Measurements from ENCODE around the gene KCNQ4. TPM values are rescaled to one million over a fixed set of nuclear protein-coding genes. Genes with fewer than 3 reads are reported as not detected.

The KCNQ4 gene
- total RNA-seq, 1 experiment from 2014 or later: not detected

- ChIA-PET POLR2A (no interaction called here), CTCF (interaction anchor here (1.2 to 19.7 kb wide), 2 partner anchors 91 to 101 kb away, joined by 3 to 609 read pairs; no protein-coding TSS in a partner anchor)
- intact Hi-C loops (cut with micrococcal nuclease): no loop called here
- Mint-ChIP-seq H3K9me3 (ENCODE audit: unreplicated experiment) (no peaks in the 10 kb centered on the region), H3K4me3 (ENCODE audit: unreplicated experiment) (no peak overlapping the region), H3K36me3 (ENCODE audit: insufficient read depth, unreplicated experiment) (peaks cover 4% of the 10 kb centered on the region), H3K4me1 (ENCODE audit: insufficient read depth, unreplicated experiment) (peaks cover 17% of the 10 kb centered on the region), H3K27me3 (ENCODE audit: insufficient read depth, unreplicated experiment) (no peaks in the 10 kb centered on the region), H3K27ac (ENCODE audit: low read depth, unreplicated experiment) (no peak overlapping the region)
- BruUV-seq (replicated peaks): no TSS peak
- DNase-seq (ENCODE audit: unreplicated experiment): no peak
- TF ChIP-seq, protein P1, sequence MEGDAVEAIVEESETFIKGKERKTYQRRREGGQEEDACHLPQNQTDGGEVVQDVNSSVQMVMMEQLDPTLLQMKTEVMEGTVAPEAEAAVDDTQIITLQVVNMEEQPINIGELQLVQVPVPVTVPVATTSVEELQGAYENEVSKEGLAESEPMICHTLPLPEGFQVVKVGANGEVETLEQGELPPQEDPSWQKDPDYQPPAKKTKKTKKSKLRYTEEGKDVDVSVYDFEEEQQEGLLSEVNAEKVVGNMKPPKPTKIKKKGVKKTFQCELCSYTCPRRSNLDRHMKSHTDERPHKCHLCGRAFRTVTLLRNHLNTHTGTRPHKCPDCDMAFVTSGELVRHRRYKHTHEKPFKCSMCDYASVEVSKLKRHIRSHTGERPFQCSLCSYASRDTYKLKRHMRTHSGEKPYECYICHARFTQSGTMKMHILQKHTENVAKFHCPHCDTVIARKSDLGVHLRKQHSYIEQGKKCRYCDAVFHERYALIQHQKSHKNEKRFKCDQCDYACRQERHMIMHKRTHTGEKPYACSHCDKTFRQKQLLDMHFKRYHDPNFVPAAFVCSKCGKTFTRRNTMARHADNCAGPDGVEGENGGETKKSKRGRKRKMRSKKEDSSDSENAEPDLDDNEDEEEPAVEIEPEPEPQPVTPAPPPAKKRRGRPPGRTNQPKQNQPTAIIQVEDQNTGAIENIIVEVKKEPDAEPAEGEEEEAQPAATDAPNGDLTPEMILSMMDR (IDR thresholded peaks at IDR 0.05; ENCODE audit: unreplicated experiment): no peak
Measured at GRCh38 chr1:40856116-40856515, 72.5 kb downstream of the KCNQ4 start.

GRCh38 chr1:40856656-40857302, 73.2 kb downstream of the KCNQ4 start:
- H3K27ac Mint-ChIP-seq (ENCODE audit: low read depth, unreplicated experiment): no peak overlapping the region

DNA sequence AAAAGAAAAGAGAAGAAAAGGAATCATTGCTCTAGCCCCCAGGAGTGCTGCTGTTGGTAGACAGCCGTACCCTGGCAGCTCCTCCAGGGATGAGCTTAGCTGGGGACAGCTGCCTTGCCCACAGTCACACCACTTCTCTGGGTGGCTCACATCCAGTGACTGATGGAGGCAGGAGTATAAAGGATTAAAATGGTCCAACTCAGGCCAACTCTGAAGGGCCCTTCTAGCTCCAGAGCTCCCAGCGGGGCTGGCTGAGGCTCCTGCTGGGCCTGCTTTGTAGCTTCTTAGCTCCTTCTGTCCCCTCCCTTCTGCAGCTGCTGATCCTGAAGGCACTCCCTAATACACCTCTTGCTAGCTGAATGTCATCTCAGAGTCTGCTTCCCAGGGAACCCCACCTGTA, 74.2 kb downstream of the KCNQ4 start:
- no peak overlapping the region for H3K27ac Mint-ChIP-seq (ENCODE audit: low read depth, unreplicated experiment)
- H3K36me3 Mint-ChIP-seq (ENCODE audit: insufficient read depth, unreplicated experiment): peaks cover 6% of the 10 kb centered on the region
- H3K4me3 Mint-ChIP-seq (ENCODE audit: unreplicated experiment): no peak overlapping the region
- ChIA-PET POLR2A (interaction anchor here (1.4 to 1.6 kb wide), 2 partner anchors 29 to 88 kb away, joined by 5 to 6 read pairs; no protein-coding TSS in a partner anchor), CTCF (interaction anchor here (0.6 to 19.7 kb wide), 6 partner anchors 8 to 913 kb away, joined by 3 to 609 read pairs (median 4); no protein-coding TSS in a partner anchor)
- H3K27me3 Mint-ChIP-seq (ENCODE audit: insufficient read depth, unreplicated experiment): no peaks in the 10 kb centered on the region
- H3K4me1 Mint-ChIP-seq (ENCODE audit: insufficient read depth, unreplicated experiment): peaks cover 23% of the 10 kb centered on the region
- no peaks in the 10 kb centered on the region for H3K9me3 Mint-ChIP-seq (ENCODE audit: unreplicated experiment)
- BruUV-seq (replicated peaks): no TSS peak
- no peak for DNase-seq (ENCODE audit: unreplicated experiment)
- intact Hi-C loops (cut with micrococcal nuclease): no loop called here
- TF ChIP-seq, protein P1 (IDR thresholded peaks at IDR 0.05; ENCODE audit: unreplicated experiment): no peak

More at GRCh38 chr1:40856656-40857302, 73.2 kb downstream of the KCNQ4 start:
- H3K36me3 Mint-ChIP-seq (ENCODE audit: insufficient read depth, unreplicated experiment): peaks cover 6% of the 10 kb centered on the region
- no peaks in the 10 kb centered on the region for H3K27me3 Mint-ChIP-seq (ENCODE audit: insufficient read depth, unreplicated experiment)
- TF ChIP-seq, protein P1 (IDR thresholded peaks at IDR 0.05; ENCODE audit: unreplicated experiment): no peak
- POLR2A ChIA-PET: no interaction called here
- H3K4me3 Mint-ChIP-seq (ENCODE audit: unreplicated experiment): no peak overlapping the region
- peaks cover 17% of the 10 kb centered on the region for H3K4me1 Mint-ChIP-seq (ENCODE audit: insufficient read depth, unreplicated experiment)
- intact Hi-C loops (cut with micrococcal nuclease): no loop called here
- no peaks in the 10 kb centered on the region for H3K9me3 Mint-ChIP-seq (ENCODE audit: unreplicated experiment)
- no peak for DNase-seq (ENCODE audit: unreplicated experiment)
- CTCF ChIA-PET: interaction anchor here (1.2 to 19.7 kb wide), 3 partner anchors 7 to 100 kb away, joined by 3 to 609 read pairs (median 48); no protein-coding TSS in a partner anchor
- BruUV-seq (replicated peaks): no TSS peak

DNA sequence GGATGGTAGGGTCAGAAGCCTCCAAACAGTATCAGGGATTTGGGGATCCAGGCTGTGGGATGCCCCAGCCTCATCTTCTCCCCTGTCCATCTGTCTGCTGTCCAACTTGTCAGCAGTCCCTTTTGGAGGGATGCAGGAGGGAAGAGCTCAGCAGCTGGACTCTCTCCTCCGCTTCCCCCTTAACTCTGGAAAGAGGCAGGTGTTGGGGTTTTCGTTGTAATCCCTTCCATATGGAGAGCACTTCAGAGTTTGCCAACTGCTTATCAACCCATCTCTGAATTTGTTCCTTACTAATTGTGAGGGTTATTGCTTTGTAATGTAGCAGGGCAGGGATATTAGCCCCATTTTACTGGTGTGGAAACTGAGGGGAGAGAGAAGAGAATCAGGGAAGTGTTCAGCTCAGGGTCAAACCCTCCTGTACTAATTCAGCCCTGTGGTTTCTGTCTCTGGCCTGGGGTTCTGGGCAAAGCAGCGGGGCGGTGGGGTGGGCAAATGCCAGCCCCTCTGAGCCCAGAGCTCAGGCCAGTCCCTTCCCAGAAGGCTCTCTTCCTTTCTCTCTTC, 75.3 kb downstream of the KCNQ4 start:
- ChIA-PET CTCF (interaction anchor here (0.6 to 19.7 kb wide), 6 partner anchors 9 to 162 kb away, joined by 3 to 609 read pairs (median 4); partner anchors contain the start of gene SLFNL1), POLR2A (interaction anchor here (0.7 to 1.6 kb wide), 5 partner anchors 28 to 108 kb away, joined by 3 to 6 read pairs (median 5); no protein-coding TSS in a partner anchor)
- TF ChIP-seq, protein P1 (IDR thresholded peaks at IDR 0.05; ENCODE audit: unreplicated experiment): no peak
- intact Hi-C loops (cut with micrococcal nuclease): no loop called here
- Mint-ChIP-seq H3K4me1 (ENCODE audit: insufficient read depth, unreplicated experiment) (peaks cover 21% of the 10 kb centered on the region), H3K4me3 (ENCODE audit: unreplicated experiment) (no peak overlapping the region), H3K36me3 (ENCODE audit: insufficient read depth, unreplicated experiment) (peaks cover 6% of the 10 kb centered on the region), H3K9me3 (ENCODE audit: unreplicated experiment) (no peaks in the 10 kb centered on the region), H3K27me3 (ENCODE audit: insufficient read depth, unreplicated experiment) (no peaks in the 10 kb centered on the region), H3K27ac (ENCODE audit: low read depth, unreplicated experiment) (no peak overlapping the region)
- no TSS peak for BruUV-seq (replicated peaks)
- no peak for DNase-seq (ENCODE audit: unreplicated experiment)

All from MCF 10A (cell line).